Loucy (cell line): ENCODE data around the gene SCAP.

Source experiments
- CTCF ChIP-seq: fragments of 200-600 bp; sonication (generic); conservative IDR thresholded peaks from 2 replicates; pipeline ENCODE4 v1.5.1; 2014; ENCODE audit warnings: mild to moderate bottlenecking, antibody characterized with exemption, low read length
- EZH2phosphoT487 ChIP-seq: fragments of 200-600 bp; IDR thresholded peaks from 2 replicates; pipeline ENCODE4 v1.6.1; 2018; ENCODE audit warnings: antibody characterized with exemption, mild to moderate bottlenecking, moderate library complexity, borderline replicate concordance

- TF ChIP-seq CTCF, result no peak
- TF ChIP-seq EZH2phosphoT487, result no peak
Measured at GRCh38 chr3:47479826-47480160, 4.1 kb upstream of the SCAP start.
